PC-9 (cell line): ENCODE results near the gene GLRA1.

Source experiments
- CTCF ChIP-seq: fragments of 200-600 bp; sonication (generic); conservative IDR thresholded peaks from 2 replicates; pipeline ENCODE4 v1.6.1; 2017; ENCODE audit warnings: mixed run types, antibody characterized with exemption, mild to moderate bottlenecking, moderate library complexity
- EZH2 ChIP-seq: fragments of 200-600 bp; sonication (generic); IDR thresholded peaks from 2 replicates; pipeline ENCODE4 v1.8.0; 2017; ENCODE audit warnings: antibody characterized with exemption, low read depth

GRCh38 chr5:151895660-151896030 lies 29.0 kb downstream of the GLRA1 start:
- TF ChIP-seq CTCF (no peak), EZH2 (no peak)
